CD8-positive, alpha-beta memory T cell (primary cell): ENCODE measurements around the gene ATP9B. TPM values are rescaled to one million over a fixed set of nuclear protein-coding genes. Genes with fewer than 3 reads are reported as not detected.
A peak's percentile ranks its signal among the peaks of the same experiment; 100 is the strongest.

Experiments used
- CTCF ChIA-PET: fragments of 350-600 bp; sonication (Branson Sonifier 250); formaldehyde crosslinking; loops from one replicate; lab custom pipeline; 2021; ENCODE audit warnings: antibody characterized with exemption; lab: Charles Lee
- POLR2A ChIA-PET: fragments of 350-600 bp; sonication (Branson Sonifier 250); formaldehyde crosslinking; loops from one replicate; lab custom pipeline; 2021; ENCODE audit warnings: antibody characterized with exemption; lab: Charles Lee
- DNase-seq, 5 donors: peaks; one replicate each; pipeline versions ENCODE4 v3.0.0 to v3.0.0-alpha.2; 2020 to 2022; ENCODE audit warnings: mixed read lengths in 1 of 5
- H3K27ac ChIP-seq: one replicate; pipeline ENCODE4 v1.7.0; 2013; ENCODE audit warnings: low read depth, mild to moderate bottlenecking, low read length, moderate library complexity
- H3K27me3 ChIP-seq: 2 replicates; pipeline ENCODE4 v1.7.0; 2013; ENCODE audit warnings: low read length, mild to moderate bottlenecking; ENCODE audit not compliant: insufficient read depth, poor library complexity, severe bottlenecking
- H3K36me3 ChIP-seq: 2 replicates; pipeline ENCODE4 v1.7.0; 2013; ENCODE audit warnings: mild to moderate bottlenecking, low read length, moderate library complexity; ENCODE audit not compliant: insufficient read depth
- H3K4me1 ChIP-seq: 2 replicates; pipeline ENCODE4 v1.7.0; 2013; ENCODE audit warnings: mild to moderate bottlenecking, low read length, moderate library complexity; ENCODE audit not compliant: insufficient read depth
- H3K4me3 ChIP-seq: 2 replicates; pipeline ENCODE4 v1.7.0; 2013; ENCODE audit warnings: mild to moderate bottlenecking, low read length
- H3K9me3 ChIP-seq: 2 replicates; pipeline ENCODE4 v1.7.0; 2013; ENCODE audit warnings: mild to moderate bottlenecking, low read length
- H3K27ac Mint-ChIP-seq, 8 donors: one replicate each; pipeline ENCODE4 v1.8.0; 2020 to 2021; ENCODE audit warnings: mixed read lengths in 8 of 8, mild to moderate bottlenecking in 6 of 8, inconsistent platforms in 3 of 8, moderate library complexity in 3 of 8
- H3K27me3 Mint-ChIP-seq, 2 donors: one replicate each; pipeline ENCODE4 v1.8.0; 2020 to 2021; ENCODE audit warnings: mixed read lengths in 2 of 2, mild to moderate bottlenecking in 1 of 2, moderate library complexity in 1 of 2
- H3K36me3 Mint-ChIP-seq, 3 donors: one replicate each; pipeline ENCODE4 v1.8.0; 2020 to 2021; ENCODE audit warnings: mixed read lengths in 3 of 3, inconsistent platforms in 1 of 3, mild to moderate bottlenecking in 1 of 3
- H3K4me1 Mint-ChIP-seq, 3 donors: one replicate each; pipeline ENCODE4 v1.8.0; 2020 to 2021; ENCODE audit warnings: mixed read lengths in 3 of 3, inconsistent platforms in 1 of 3, mild to moderate bottlenecking in 1 of 3
- H3K4me3 Mint-ChIP-seq, 7 donors: one replicate each; pipeline ENCODE4 v1.8.0; 2020 to 2021; ENCODE audit warnings: mixed read lengths in 7 of 7, mild to moderate bottlenecking in 6 of 7, moderate library complexity in 4 of 7, inconsistent platforms in 2 of 7
- H3K9me3 Mint-ChIP-seq, 5 donors: one replicate each; pipeline ENCODE4 v1.8.0; 2020 to 2022; ENCODE audit warnings: mixed read lengths in 5 of 5, mild to moderate bottlenecking in 3 of 5, moderate library complexity in 2 of 5, inconsistent platforms in 1 of 5
- polyA plus RNA-seq: library from polyadenylated mRNA; unstranded; fragments of 300-500 nt; fragmentation: Illumina TruSeq; gene quantifications from one replicate; pipeline ENCODE4 v1.2.3, GENCODE V29; 2021
- total RNA-seq, 2 experiments: library from RNA; stranded (reverse); gene quantifications; one replicate each; pipeline ENCODE4 v1.2.3, GENCODE V29; 2021

ATP9B gene
- total and polyA plus RNA-seq, 3 experiments from 2014 or later, result 22.0 to 23.4 (median 22.4) TPM

DNA sequence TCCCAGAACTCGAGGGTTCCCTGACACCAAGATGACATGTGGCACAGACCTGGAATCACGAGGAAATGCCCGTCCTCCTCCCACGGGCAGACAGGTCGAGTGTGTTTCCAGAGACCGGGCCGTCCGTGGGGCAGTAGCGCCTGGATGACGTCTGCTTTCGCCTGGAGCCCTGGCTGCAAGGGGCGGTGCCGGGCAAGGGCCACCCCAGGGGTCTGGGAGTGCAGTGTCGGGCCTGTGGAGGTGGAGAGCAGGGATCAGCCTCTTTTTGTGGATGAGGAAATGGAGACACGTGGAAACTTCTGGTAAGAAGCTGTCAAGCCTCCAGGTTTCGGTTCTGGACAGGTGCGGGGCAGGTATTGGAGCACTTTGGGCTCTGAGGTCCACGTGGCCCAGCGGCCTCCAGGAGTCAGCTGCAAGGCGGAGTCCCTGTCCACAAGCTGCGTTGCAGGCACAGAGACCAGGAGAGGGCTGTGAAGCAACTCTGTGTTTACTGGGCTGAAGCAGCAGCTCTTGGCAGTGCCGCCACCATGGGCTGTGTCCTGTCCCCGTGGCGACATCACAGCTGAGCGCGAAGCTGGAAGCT lies 352.2 kb downstream of the ATP9B start:
- Mint-ChIP-seq H3K9me3 (no peaks in the 10 kb centered on the region), H3K27ac (peak overlapping the region in 1 of 8 donors; percentile 72), H3K4me1 (peaks cover 24 to 55% (median 28%) of the 10 kb centered on the region in 3 donors), H3K27me3 (no peaks in the 10 kb centered on the region), H3K36me3 (peaks cover 0 to 61% (median 18%) of the 10 kb centered on the region in 3 donors), H3K4me3 (peak overlapping the region in 1 of 7 donors; percentile 52)
- Histone ChIP-seq H3K4me1 (no peaks in the 10 kb centered on the region), H3K36me3 (peaks cover 3% of the 10 kb centered on the region), H3K9me3 (no peaks in the 10 kb centered on the region), H3K4me3 (no peak overlapping the region), H3K27ac (no peak overlapping the region), H3K27me3 (no peaks in the 10 kb centered on the region)
- CTCF ChIA-PET, result interaction anchor here (0.7 kb wide), 1 partner anchor 20 kb away, joined by 3 read pairs; no protein-coding TSS in a partner anchor
- POLR2A ChIA-PET, result no interaction called here
- DNase-seq, result no peak

DNA sequence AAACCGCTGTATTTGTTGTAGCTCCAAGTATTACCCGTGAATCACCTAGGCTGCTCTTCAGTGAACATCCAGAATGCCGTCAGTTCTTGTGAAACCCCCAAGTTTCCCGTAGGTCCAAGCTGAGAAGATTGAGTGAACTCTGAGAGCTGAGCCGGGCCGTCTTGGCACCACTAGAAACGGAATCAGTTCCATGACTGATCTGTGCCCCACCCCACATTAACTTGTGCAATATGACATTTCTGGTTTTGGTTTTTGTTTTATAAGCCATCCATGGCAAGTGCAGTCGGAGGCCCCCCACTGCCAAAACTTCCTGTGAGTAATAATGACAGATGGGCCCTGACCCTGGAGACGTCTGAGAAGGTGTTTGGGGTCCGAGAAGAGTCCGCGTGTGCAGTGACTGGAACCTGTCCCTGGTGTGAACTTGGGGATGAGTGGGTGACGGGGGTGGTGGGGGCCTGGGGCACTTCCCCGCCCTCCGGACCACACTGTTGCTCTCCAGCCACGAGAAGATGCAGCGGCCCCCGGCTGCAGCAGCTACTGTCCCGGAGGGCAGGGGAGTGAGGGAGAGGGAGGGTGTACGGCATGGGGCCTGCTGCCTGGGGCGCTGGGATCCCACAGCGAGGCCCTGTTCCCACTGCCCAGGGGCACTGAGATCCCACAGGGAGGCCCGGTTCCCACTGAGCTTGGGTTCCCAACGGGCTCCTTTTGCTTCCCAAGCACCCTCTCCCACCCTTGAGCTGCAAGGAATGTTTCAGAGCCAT lies 353.0 kb downstream of the ATP9B start:
- Histone ChIP-seq H3K36me3 (peaks cover 3% of the 10 kb centered on the region), H3K27me3 (no peaks in the 10 kb centered on the region), H3K4me3 (no peak overlapping the region), H3K4me1 (no peaks in the 10 kb centered on the region), H3K9me3 (no peaks in the 10 kb centered on the region), H3K27ac (no peak overlapping the region)
- ChIA-PET CTCF (interaction anchor here (0.7 kb wide), 1 partner anchor 21 kb away, joined by 3 read pairs; no protein-coding TSS in a partner anchor), POLR2A (no interaction called here)
- peak overlapping the region in 5 of 8 donors; percentile 23 to 72 (median 46) for H3K27ac Mint-ChIP-seq
- no peaks in the 10 kb centered on the region for H3K9me3 Mint-ChIP-seq
- H3K36me3 Mint-ChIP-seq, result peaks cover 0 to 65% (median 18%) of the 10 kb centered on the region in 3 donors
- DNase-seq, result no peak
- H3K27me3 Mint-ChIP-seq, result no peaks in the 10 kb centered on the region
- peaks cover 26 to 52% (median 27%) of the 10 kb centered on the region in 3 donors for H3K4me1 Mint-ChIP-seq
- peak overlapping the region in 1 of 7 donors; percentile 52 for H3K4me3 Mint-ChIP-seq

DNA sequence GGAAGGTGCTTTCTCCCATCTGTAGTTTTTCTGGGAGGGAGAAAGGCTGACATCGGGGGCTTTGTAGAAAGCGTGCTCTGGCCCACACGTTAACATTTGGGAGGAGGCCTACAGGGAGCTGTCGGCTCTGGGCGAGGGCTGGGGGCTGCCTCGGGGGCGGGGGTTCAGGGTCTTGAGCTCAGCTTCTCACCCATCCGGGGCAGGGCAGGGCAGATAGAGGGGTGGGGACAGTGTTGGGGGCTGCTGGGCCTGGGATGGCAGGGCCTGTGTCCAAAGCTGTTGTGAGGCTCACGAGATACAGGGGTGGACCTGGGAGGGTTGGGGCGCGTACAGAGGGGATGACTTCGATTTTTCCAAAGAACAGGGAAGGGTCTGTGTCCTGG lies 353.6 kb downstream of the ATP9B start:
- CTCF ChIA-PET, result no interaction called here

DNA sequence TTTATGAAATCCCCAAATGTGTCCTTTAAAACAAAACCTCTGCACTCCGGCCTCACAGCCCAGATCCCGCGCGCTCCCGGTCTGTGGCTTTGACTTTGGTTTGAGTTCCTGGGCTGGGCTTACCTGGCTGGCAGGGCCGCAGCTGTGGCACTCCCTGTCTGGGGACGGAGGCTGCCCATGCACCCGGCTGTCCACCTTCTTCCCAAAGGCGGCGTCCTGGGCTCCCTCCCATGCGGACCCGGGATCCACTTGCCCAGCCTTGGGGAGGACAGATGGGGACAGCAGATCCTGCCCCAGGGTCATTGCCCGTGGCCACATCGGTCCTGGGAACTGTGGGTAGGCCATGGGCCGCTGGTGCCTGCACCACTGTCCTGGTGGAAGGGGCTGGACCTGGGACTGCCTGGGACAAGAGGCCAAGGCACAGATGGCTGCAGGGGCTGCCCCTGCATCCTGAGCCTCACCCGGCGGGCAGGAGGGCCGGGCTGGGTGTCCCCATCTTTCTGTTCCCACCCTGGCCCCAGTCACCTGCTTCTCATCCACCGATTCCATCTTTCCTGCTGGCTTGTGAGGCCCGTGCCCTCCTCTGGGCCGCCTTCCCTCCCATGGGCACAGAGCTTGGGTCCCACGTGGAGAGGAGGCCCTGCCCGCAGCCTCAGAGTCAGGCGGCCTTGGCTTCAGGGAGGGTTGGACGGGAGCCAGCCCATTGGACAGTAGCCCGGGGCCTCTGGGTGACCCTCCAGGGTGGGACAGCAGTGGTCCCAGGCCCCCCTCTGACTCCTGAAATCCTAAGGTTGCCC lies 354.2 kb downstream of the ATP9B start:
- ChIA-PET CTCF (no interaction called here), POLR2A (no interaction called here)
- H3K27ac ChIP-seq, result no peak overlapping the region
- H3K27me3 Mint-ChIP-seq, result no peaks in the 10 kb centered on the region
- peaks cover 0 to 64% (median 17%) of the 10 kb centered on the region in 3 donors for H3K36me3 Mint-ChIP-seq
- DNase-seq, result no peak
- H3K9me3 Mint-ChIP-seq, result no peaks in the 10 kb centered on the region
- no peaks in the 10 kb centered on the region for H3K27me3 ChIP-seq
- H3K4me3 ChIP-seq, result no peak overlapping the region
- H3K4me3 Mint-ChIP-seq, result peak overlapping the region in 1 of 7 donors; percentile 23
- no peak overlapping the region for H3K27ac Mint-ChIP-seq
- peaks cover 3% of the 10 kb centered on the region for H3K36me3 ChIP-seq
- peaks cover 29 to 56% (median 31%) of the 10 kb centered on the region in 3 donors for H3K4me1 Mint-ChIP-seq
- no peaks in the 10 kb centered on the region for H3K4me1 ChIP-seq
- H3K9me3 ChIP-seq, result no peaks in the 10 kb centered on the region

More for the DNA sequence above, 353.6 kb downstream of the ATP9B start:
- peak overlapping the region in 1 of 7 donors; percentile 23 for H3K4me3 Mint-ChIP-seq
- no peak for DNase-seq
- Histone ChIP-seq H3K27me3 (no peaks in the 10 kb centered on the region), H3K36me3 (peaks cover 3% of the 10 kb centered on the region), H3K27ac (no peak overlapping the region), H3K4me3 (no peak overlapping the region), H3K4me1 (no peaks in the 10 kb centered on the region), H3K9me3 (no peaks in the 10 kb centered on the region)
- no peaks in the 10 kb centered on the region for H3K27me3 Mint-ChIP-seq
- peak overlapping the region in 1 of 8 donors; percentile 19 for H3K27ac Mint-ChIP-seq
- H3K9me3 Mint-ChIP-seq, result no peaks in the 10 kb centered on the region
- H3K36me3 Mint-ChIP-seq, result peaks cover 0 to 65% (median 18%) of the 10 kb centered on the region in 3 donors
- POLR2A ChIA-PET, result no interaction called here
- peaks cover 26 to 52% (median 27%) of the 10 kb centered on the region in 3 donors for H3K4me1 Mint-ChIP-seq

DNA sequence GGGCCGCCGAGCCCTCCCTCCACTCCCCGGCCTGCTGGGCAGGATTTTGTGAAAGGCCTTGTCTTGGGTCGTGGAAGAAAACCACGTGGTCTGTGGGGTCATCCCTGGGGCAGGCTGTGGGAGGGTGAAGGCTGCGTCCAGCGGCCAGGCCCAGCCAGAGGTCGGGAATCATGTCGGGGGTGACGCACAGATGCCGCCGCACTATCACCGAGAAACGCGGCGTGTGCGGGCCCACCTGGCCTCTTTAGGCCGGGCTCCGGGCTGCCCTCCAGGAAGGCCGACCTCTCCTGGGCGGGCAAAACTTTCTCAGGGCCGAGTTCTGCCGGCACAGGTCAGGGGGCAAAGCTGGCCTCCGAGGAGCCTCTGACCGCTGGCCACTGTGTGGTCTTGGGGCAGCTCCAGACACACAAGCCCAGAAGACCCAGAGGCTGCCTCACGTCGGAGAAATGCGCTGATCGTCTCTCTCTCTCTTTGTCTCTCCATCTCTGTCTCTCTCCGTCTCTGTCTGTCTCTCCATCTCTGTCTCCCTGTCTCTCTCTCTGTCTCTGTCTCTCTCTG lies 354.9 kb downstream of the ATP9B start:
- Mint-ChIP-seq H3K27ac (peak overlapping the region in 6 of 8 donors; percentile 5 to 96 (median 83)), H3K4me3 (no peak overlapping the region), H3K27me3 (no peaks in the 10 kb centered on the region), H3K4me1 (peaks cover 25 to 54% (median 30%) of the 10 kb centered on the region in 3 donors), H3K36me3 (peaks cover 0 to 57% (median 14%) of the 10 kb centered on the region in 3 donors), H3K9me3 (no peaks in the 10 kb centered on the region)
- Histone ChIP-seq H3K4me3 (no peak overlapping the region), H3K27ac (no peak overlapping the region), H3K4me1 (no peaks in the 10 kb centered on the region), H3K27me3 (no peaks in the 10 kb centered on the region), H3K36me3 (peaks cover 3% of the 10 kb centered on the region), H3K9me3 (no peaks in the 10 kb centered on the region)
- no peak for DNase-seq
- ChIA-PET POLR2A (no interaction called here), CTCF (no interaction called here)

DNA sequence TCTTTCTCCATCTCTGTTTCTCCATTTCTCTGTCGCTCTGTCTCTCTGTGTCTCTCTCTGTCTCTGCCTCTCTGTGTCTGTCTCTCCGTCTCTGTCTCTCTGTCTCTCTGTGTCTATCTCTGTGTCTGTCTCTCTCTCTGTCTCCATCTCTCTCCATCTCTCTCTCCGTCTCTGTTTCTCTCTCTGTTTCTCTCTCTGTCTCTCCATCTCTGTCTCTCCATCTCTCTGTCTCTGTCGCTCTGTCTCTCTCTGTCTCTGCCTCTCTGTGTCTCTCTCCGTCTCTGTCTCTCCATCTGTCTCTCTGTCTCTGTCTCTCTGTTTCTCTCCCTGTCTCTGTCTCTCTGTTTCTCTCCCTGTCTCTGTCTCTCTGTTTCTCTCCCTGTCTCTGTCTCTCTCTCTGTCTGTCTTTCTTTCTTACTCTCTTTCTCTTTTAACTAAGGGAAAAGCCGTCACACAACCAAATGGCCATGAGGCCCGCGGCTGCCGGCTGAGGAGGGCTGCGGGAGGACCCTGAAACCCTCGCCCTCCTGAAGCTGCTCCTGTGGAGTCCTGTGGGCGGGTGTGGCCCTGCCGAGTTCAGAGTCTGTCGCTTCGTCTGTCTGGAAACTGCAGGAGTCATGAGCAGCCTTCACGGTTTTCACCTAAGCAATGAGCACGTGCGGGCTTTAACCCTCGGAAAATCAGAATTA lies 355.8 kb downstream of the ATP9B start:
- Histone ChIP-seq H3K4me3 (no peak overlapping the region), H3K4me1 (no peaks in the 10 kb centered on the region), H3K36me3 (peaks cover 3% of the 10 kb centered on the region), H3K27ac (no peak overlapping the region), H3K9me3 (no peaks in the 10 kb centered on the region), H3K27me3 (no peaks in the 10 kb centered on the region)
- peak overlapping the region in 7 of 8 donors; percentile 5 to 94 (median 66) for H3K27ac Mint-ChIP-seq
- H3K27me3 Mint-ChIP-seq, result no peaks in the 10 kb centered on the region
- no peaks in the 10 kb centered on the region for H3K9me3 Mint-ChIP-seq
- no peak for DNase-seq
- peaks cover 0 to 57% (median 10%) of the 10 kb centered on the region in 3 donors for H3K36me3 Mint-ChIP-seq
- H3K4me1 Mint-ChIP-seq, result peaks cover 25 to 56% (median 30%) of the 10 kb centered on the region in 3 donors
- ChIA-PET POLR2A (interaction anchor here (0.5 kb wide), 1 partner anchor 24 kb away, joined by 3 read pairs; no protein-coding TSS in a partner anchor), CTCF (no interaction called here)
- H3K4me3 Mint-ChIP-seq, result peak overlapping the region in 2 of 7 donors; percentile 17 to 76

DNA sequence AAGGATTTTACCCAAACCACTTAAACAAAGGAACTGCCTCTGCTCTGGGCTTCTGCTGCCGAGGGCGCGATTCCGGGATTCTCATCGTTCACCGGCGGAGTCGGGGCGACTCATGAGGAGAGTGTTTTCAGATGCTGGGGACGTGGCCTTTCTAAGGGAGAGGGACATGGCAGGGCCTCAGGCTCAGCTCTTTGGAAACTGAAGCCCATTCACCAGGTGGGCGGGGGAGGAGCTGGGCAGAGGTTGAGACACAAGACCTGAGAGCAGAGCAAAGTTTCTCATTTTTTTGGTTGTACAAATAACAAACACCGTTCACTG lies 356.3 kb downstream of the ATP9B start:
- H3K4me1 Mint-ChIP-seq, result peaks cover 23 to 51% (median 29%) of the 10 kb centered on the region in 3 donors
- H3K9me3 Mint-ChIP-seq, result no peaks in the 10 kb centered on the region
- Histone ChIP-seq H3K27ac (no peak overlapping the region), H3K9me3 (no peaks in the 10 kb centered on the region), H3K4me1 (no peaks in the 10 kb centered on the region), H3K27me3 (no peaks in the 10 kb centered on the region), H3K4me3 (no peak overlapping the region), H3K36me3 (peaks cover 3% of the 10 kb centered on the region)
- ChIA-PET CTCF (no interaction called here), POLR2A (no interaction called here)
- peaks cover 0 to 53% (median 9%) of the 10 kb centered on the region in 3 donors for H3K36me3 Mint-ChIP-seq
- no peak overlapping the region for H3K4me3 Mint-ChIP-seq
- peak overlapping the region in 4 of 8 donors; percentile 32 to 94 (median 58) for H3K27ac Mint-ChIP-seq
- H3K27me3 Mint-ChIP-seq, result no peaks in the 10 kb centered on the region
- DNase-seq, result no peak
